Fibroblast of mammary gland (primary cell): ENCODE data around the gene TTLL5.
"Not testable (repeated sequence)": the region's sequence is repeated elsewhere in the genome, so short reads cannot be mapped to it uniquely, and the experiment has no call there.

Source experiments
- DNase-seq: peaks from one replicate; pipeline ENCODE4 v3.0.0-alpha.2; 2010; ENCODE audit warnings: low read depth
- H3K4me3 ChIP-seq: 2 replicates; pipeline ENCODE4 v1.5.1; 2011; ENCODE audit warnings: low read depth, mild to moderate bottlenecking, low read length, moderate library complexity; ENCODE audit not compliant: control insufficient read depth
- CTCF ChIP-seq: conservative IDR thresholded peaks from 2 replicates; pipeline ENCODE4 v1.5.1; 2011; ENCODE audit warnings: low read depth, low read length, inconsistent platforms; ENCODE audit not compliant: control insufficient read depth, insufficient read depth

The TTLL5 gene

GRCh38 chr14:75909630-75910029, 248.6 kb downstream of the TTLL5 start:
- no peak for DNase-seq
- TF ChIP-seq CTCF: no peak

GRCh38 chr14:75910048-75910447, 249.0 kb downstream of the TTLL5 start:
- no peak for DNase-seq
- no peak for TF ChIP-seq CTCF
- no peak overlapping the region for H3K4me3 ChIP-seq

More at GRCh38 chr14:75909630-75910029, 248.6 kb downstream of the TTLL5 start:
- H3K4me3 ChIP-seq: no peak overlapping the region

GRCh38 chr14:75911883-75912282, 250.8 kb downstream of the TTLL5 start:
- no peak for TF ChIP-seq CTCF
- peak; percentile 38 for DNase-seq
- H3K4me3 ChIP-seq: no peak overlapping the region

- no peak for TF ChIP-seq CTCF
- no peak for DNase-seq
- H3K4me3 ChIP-seq: no peak overlapping the region
These were observed 252.1 kb downstream of the TTLL5 start for GRCh38 chr14:75913183-75913582.

GRCh38 chr14:75915045-75915444, 254.0 kb downstream of the TTLL5 start:
- H3K4me3 ChIP-seq: no peak overlapping the region
- no peak for DNase-seq
- TF ChIP-seq CTCF: no peak

- no peak for DNase-seq
- no peak for TF ChIP-seq CTCF
- H3K4me3 ChIP-seq: no peak overlapping the region
These were observed 256.4 kb downstream of the TTLL5 start for GRCh38 chr14:75917322-75917945.

- no peak overlapping the region for H3K4me3 ChIP-seq
- no peak for TF ChIP-seq CTCF
These were observed 256.9 kb downstream of the TTLL5 start for GRCh38 chr14:75917946-75918335.

GRCh38 chr14:75920421-75920820, 259.4 kb downstream of the TTLL5 start:
- H3K4me3 ChIP-seq, DNase-seq: not testable (repeated sequence)

More at GRCh38 chr14:75917946-75918335, 256.9 kb downstream of the TTLL5 start:
- DNase-seq: no peak

GRCh38 chr14:75925141-75925840, 264.2 kb downstream of the TTLL5 start:
- not testable (repeated sequence) for DNase-seq, H3K4me3 ChIP-seq
